CD14-positive monocyte (primary cell): ENCODE data around the gene PNMA6F. TPM values are rescaled to one million over a fixed set of nuclear protein-coding genes. Genes with fewer than 3 reads are reported as not detected.
"Not testable (repeated sequence)": the region's sequence is repeated elsewhere in the genome, so short reads cannot be mapped to it uniquely, and the experiment has no call there.

Source experiments
- DNase-seq, 3 donors: peaks; one replicate each; pipeline ENCODE4 v3.0.0-alpha.2; 2011 to 2022
- H2AFZ ChIP-seq: 2 replicates; pipeline ENCODE4 v1.6.0; 2012; ENCODE audit warnings: mild to moderate bottlenecking, low read depth, low read length, inconsistent platforms; ENCODE audit not compliant: insufficient read depth, poor library complexity, severe bottlenecking
- H3K27ac ChIP-seq, 2 donors: 1 replicate in 1 of 2; 2 replicates in 1 of 2; pipeline ENCODE4 v1.5.1; 2012 to 2013; ENCODE audit warnings: low read length in 2 of 2, control low read depth in 1 of 2, inconsistent platforms in 1 of 2, low read depth in 1 of 2, mild to moderate bottlenecking in 1 of 2
- H3K27me3 ChIP-seq, 2 donors: one replicate each; pipeline versions ENCODE4 v1.6.0 to v1.6.1; 2011 to 2013; ENCODE audit warnings: low read length in 2 of 2; ENCODE audit not compliant: control insufficient read depth in 2 of 2, insufficient read depth in 2 of 2
- H3K36me3 ChIP-seq, 2 donors: replicated peaks in 1 of 2; 1 replicate in 1 of 2; 2 replicates in 1 of 2; pipeline versions ENCODE4 v1.5.1 to v1.6.1; 2012 to 2013; ENCODE audit warnings: low read length in 2 of 2, control low read depth in 1 of 2, inconsistent platforms in 1 of 2, mild to moderate bottlenecking in 1 of 2; ENCODE audit not compliant: insufficient read depth in 2 of 2, control insufficient read depth in 1 of 2
- H3K4me1 ChIP-seq, 2 donors: 1 replicate in 1 of 2; 2 replicates in 1 of 2; pipeline versions ENCODE4 v1.5.1 to v1.6.1; 2012 to 2013; ENCODE audit warnings: low read length in 2 of 2, control low read depth in 1 of 2, inconsistent platforms in 1 of 2, mild to moderate bottlenecking in 1 of 2, moderate library complexity in 1 of 2; ENCODE audit not compliant: insufficient read depth in 2 of 2, control insufficient read depth in 1 of 2
- H3K4me2 ChIP-seq: replicated peaks from 2 replicates; pipeline ENCODE3; 2012; ENCODE audit warnings: low read length, moderate library complexity, mild to moderate bottlenecking; ENCODE audit not compliant: poor library complexity, severe bottlenecking; ENCODE audit errors: extremely low read depth
- H3K4me3 ChIP-seq, 3 experiments: fragments of 200-600 bp in 1 of 3; sonication (generic) in 1 of 3; replicated peaks in 1 of 3; 1 replicate in 2 of 3; 2 replicates in 1 of 3; pipeline ENCODE4 v1.5.1; 2011 to 2013; ENCODE audit warnings: low read length in 3 of 3, mild to moderate bottlenecking in 3 of 3, control low read depth in 2 of 3, low read depth in 2 of 3, inconsistent platforms in 1 of 3, moderate library complexity in 1 of 3
- H3K79me2 ChIP-seq: 2 replicates; pipeline ENCODE4 v1.6.0; 2012; ENCODE audit warnings: mild to moderate bottlenecking, control low read depth, inconsistent platforms, low read length, moderate library complexity; ENCODE audit not compliant: insufficient read depth
- H3K9ac ChIP-seq: 2 replicates; pipeline ENCODE4 v1.6.0; 2017; ENCODE audit warnings: low read length, mild to moderate bottlenecking; ENCODE audit not compliant: insufficient read depth, poor library complexity, severe bottlenecking
- H3K9me3 ChIP-seq, 2 donors: replicated peaks in 1 of 2; 1 replicate in 1 of 2; 2 replicates in 1 of 2; pipeline versions ENCODE4 v1.5.1 to v1.6.1; 2012 to 2013; ENCODE audit warnings: low read length in 2 of 2, control low read depth in 1 of 2; ENCODE audit not compliant: control insufficient read depth in 1 of 2, insufficient read depth in 1 of 2
- H4K20me1 ChIP-seq: 2 replicates; pipeline ENCODE4 v1.6.0; 2012; ENCODE audit warnings: mild to moderate bottlenecking, low read length, control low read depth, moderate library complexity; ENCODE audit not compliant: insufficient read depth
- H3K27ac Mint-ChIP-seq, 7 donors: one replicate each; pipeline ENCODE4 v1.8.0; 2020; ENCODE audit warnings: mild to moderate bottlenecking in 7 of 7, mixed read lengths in 7 of 7, moderate library complexity in 6 of 7, inconsistent platforms in 2 of 7
- H3K27me3 Mint-ChIP-seq, 3 donors: one replicate each; pipeline ENCODE4 v1.8.0; 2021 to 2022; ENCODE audit warnings: low read depth in 3 of 3, mild to moderate bottlenecking in 3 of 3, mixed read lengths in 3 of 3, moderate library complexity in 3 of 3, inconsistent platforms in 1 of 3
- H3K36me3 Mint-ChIP-seq, 2 donors: one replicate each; pipeline ENCODE4 v1.8.0; 2020; ENCODE audit warnings: mixed read lengths in 2 of 2, inconsistent platforms in 1 of 2, mild to moderate bottlenecking in 1 of 2
- H3K4me1 Mint-ChIP-seq: one replicate; pipeline ENCODE4 v1.8.0; 2020; ENCODE audit warnings: mild to moderate bottlenecking, mixed read lengths
- H3K4me3 Mint-ChIP-seq, 2 donors: one replicate each; pipeline ENCODE4 v1.8.0; 2020; ENCODE audit warnings: mild to moderate bottlenecking in 2 of 2, mixed read lengths in 2 of 2, moderate library complexity in 1 of 2
- H3K9me3 Mint-ChIP-seq, 7 donors: one replicate each; pipeline ENCODE4 v1.8.0; 2020 to 2022; ENCODE audit warnings: mixed read lengths in 7 of 7, mild to moderate bottlenecking in 6 of 7, moderate library complexity in 6 of 7, inconsistent platforms in 2 of 7
- WGBS: methylation state at CpG from one replicate; pipeline ENCODE4 v1.1.5; 2013; ENCODE audit warnings: missing lambda C conversion rate; ENCODE audit not compliant: insufficient coverage; 5-methylcytosine and 5-hydroxymethylcytosine counted together
- intact Hi-C, 2 donors: fragments of 100-400 bp; cut with micrococcal nuclease; formaldehyde crosslinking; loops; one replicate each; pipeline versions ENCODE4 v1.15.0 to v1.15.1; 2023
- polyA plus RNA-seq, 3 donors: library from polyadenylated mRNA; depleted of rRNA in 1 of 3; unstranded in 2 of 3; stranded (reverse) in 1 of 3; fragments of 300-500 nt in 2 of 3; fragments of >200 nt in 1 of 3; fragmentation: Illumina TruSeq in 2 of 3; gene quantifications; 1 replicate in 2 of 3; 2 replicates in 1 of 3; pipeline ENCODE4 v1.2.3, GENCODE V29; 2012 to 2021

PNMA6F gene
- polyA plus RNA-seq, 3 donors: not detected

DNA sequence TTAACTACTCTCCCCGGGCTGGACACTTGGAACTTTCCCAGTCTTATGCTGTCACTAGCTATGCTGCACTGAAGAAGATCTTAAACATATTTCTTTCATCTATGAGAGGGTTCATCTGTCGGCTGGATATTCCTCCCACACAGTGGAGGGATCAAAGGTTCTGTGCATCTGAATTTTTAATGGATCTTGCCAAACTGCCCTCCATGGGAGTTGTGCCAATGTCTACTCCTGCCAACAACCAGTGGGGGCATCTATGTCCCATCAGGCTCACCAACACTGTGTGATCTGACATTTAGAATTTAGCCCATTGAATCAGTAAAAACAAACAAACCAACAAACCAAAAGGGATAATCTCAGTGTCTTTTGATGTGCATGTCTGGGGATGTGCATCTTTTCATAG lies 32.8 kb downstream of the PNMA6F start:
- H3K27me3 ChIP-seq, H3K9me3 Mint-ChIP-seq, H3K9me3 ChIP-seq, H3K27me3 Mint-ChIP-seq, H3K4me3 Mint-ChIP-seq, H3K36me3 Mint-ChIP-seq, H3K79me2 ChIP-seq, H3K4me1 Mint-ChIP-seq, H3K36me3 ChIP-seq, H3K4me3 ChIP-seq, DNase-seq, H3K9ac ChIP-seq, H2AFZ ChIP-seq, H3K27ac Mint-ChIP-seq, H3K4me2 ChIP-seq, H3K4me1 ChIP-seq, H3K27ac ChIP-seq, intact Hi-C loops, H4K20me1 ChIP-seq: not testable (repeated sequence)
- no CpG with 5 or more reads among the region's 2 CpGs for WGBS

- H3K9me3 ChIP-seq, H3K79me2 ChIP-seq, H3K36me3 ChIP-seq, H3K9ac ChIP-seq, H3K27me3 Mint-ChIP-seq, H4K20me1 ChIP-seq, H3K4me2 ChIP-seq, DNase-seq, H3K4me1 ChIP-seq, H3K27ac Mint-ChIP-seq, H3K4me3 ChIP-seq, H3K36me3 Mint-ChIP-seq, intact Hi-C loops, H3K4me1 Mint-ChIP-seq, H2AFZ ChIP-seq, H3K9me3 Mint-ChIP-seq, H3K27me3 ChIP-seq, H3K4me3 Mint-ChIP-seq, H3K27ac ChIP-seq: not testable (repeated sequence)
- no CpG with 5 or more reads among the region's 8 CpGs for WGBS
Observed at GRCh38 chrX:153285678-153286077, 35.9 kb downstream of the PNMA6F start.

GRCh38 chrX:153283982-153284381 lies 37.6 kb downstream of the PNMA6F start:
- H3K36me3 ChIP-seq, H3K4me3 Mint-ChIP-seq, H3K4me3 ChIP-seq, H3K27me3 Mint-ChIP-seq, H3K4me1 Mint-ChIP-seq, H3K27me3 ChIP-seq, H3K9me3 ChIP-seq, H4K20me1 ChIP-seq, H3K4me1 ChIP-seq, H3K79me2 ChIP-seq, H3K9ac ChIP-seq, H3K4me2 ChIP-seq, H3K27ac ChIP-seq, H3K36me3 Mint-ChIP-seq, intact Hi-C loops, H2AFZ ChIP-seq, H3K27ac Mint-ChIP-seq, DNase-seq, H3K9me3 Mint-ChIP-seq: not testable (repeated sequence)
- no CpG with 5 or more reads among the region's 8 CpGs for WGBS

- H3K27ac Mint-ChIP-seq, H3K27me3 Mint-ChIP-seq, intact Hi-C loops, H3K36me3 ChIP-seq, H3K4me3 Mint-ChIP-seq, H3K9me3 Mint-ChIP-seq, DNase-seq, H3K79me2 ChIP-seq, H3K4me2 ChIP-seq, H3K4me1 ChIP-seq, H3K9ac ChIP-seq, H3K4me1 Mint-ChIP-seq, H3K27me3 ChIP-seq, H2AFZ ChIP-seq, H4K20me1 ChIP-seq, H3K36me3 Mint-ChIP-seq, H3K9me3 ChIP-seq, H3K27ac ChIP-seq, H3K4me3 ChIP-seq: not testable (repeated sequence)
- no CpG with 5 or more reads among the region's 3 CpGs for WGBS
Observed at GRCh38 chrX:153281784-153282183, 39.8 kb downstream of the PNMA6F start.
